NCI-H2107 (cell line): ENCODE data around the gene RAP1B.

Experiments used
- DNase-seq: peaks from one replicate; lab custom pipeline; 2025; lab: John Stamatoyannopoulos, UW

RAP1B gene

GRCh38 chr12:68699486-68699885 is 88.8 kb downstream of the RAP1B start:
- DNase-seq: no peak
